ENCODE results near the gene ZBTB18.

GRCh38 chr1:244052016-244052727 is 1.1 kb downstream of the ZBTB18 start:
- TF ChIP-seq CTCF (IDR thresholded peaks at IDR 0.05; ENCODE audit: low read depth, low read length), result no peak
- TF ChIP-seq MAX (IDR thresholded peaks at IDR 0.05; ENCODE audit: low read depth, low read length), result no peak
